Keratinocyte (primary cell): ENCODE data around the gene FMNL2. TPM values are rescaled to one million over a fixed set of nuclear protein-coding genes. Genes with fewer than 3 reads are reported as not detected.

Source experiments
- DNase-seq: peaks from one replicate; pipeline ENCODE4 v3.0.0-alpha.2; 2011; ENCODE audit warnings: low read depth, missing footprints, low spot score
- FAIRE-seq: peaks from 2 replicates; lab custom pipeline; 2011; peaks lifted over from hg19 to GRCh38; lab: Jason Lieb, UNC
- H2AFZ ChIP-seq: 2 replicates; pipeline ENCODE4 v1.6.0; 2012; ENCODE audit warnings: low read length, control low read depth, inconsistent platforms; ENCODE audit not compliant: control insufficient read depth
- H3K27ac ChIP-seq: 2 replicates; pipeline ENCODE4 v1.5.1; 2011; ENCODE audit warnings: low read length; ENCODE audit not compliant: control insufficient read depth, insufficient read depth
- H3K27me3 ChIP-seq: 3 replicates; pipeline ENCODE4 v1.6.0; 2011; ENCODE audit warnings: low read length; ENCODE audit not compliant: control insufficient read depth, insufficient read depth; ENCODE audit errors: extremely low read depth
- H3K36me3 ChIP-seq, 2 experiments: 2 replicates in 1 of 2; 3 replicates in 1 of 2; pipeline ENCODE4 v1.5.1; 2011; ENCODE audit warnings: low read length in 2 of 2, mild to moderate bottlenecking in 1 of 2; ENCODE audit not compliant: control insufficient read depth in 2 of 2, insufficient read depth in 2 of 2; ENCODE audit errors: extremely low read depth in 1 of 2
- H3K4me1 ChIP-seq: 3 replicates; pipeline ENCODE4 v1.5.1; 2011; ENCODE audit warnings: low read length; ENCODE audit not compliant: control insufficient read depth, insufficient read depth; ENCODE audit errors: extremely low read depth
- H3K4me2 ChIP-seq: 3 replicates; pipeline ENCODE4 v1.6.0; 2011; ENCODE audit warnings: low read depth, low read length; ENCODE audit not compliant: control insufficient read depth, insufficient read depth; ENCODE audit errors: extremely low read depth
- H3K4me3 ChIP-seq, 3 experiments: fragments of 200-600 bp in 1 of 3; sonication (generic) in 1 of 3; 2 replicates in 2 of 3; 3 replicates in 1 of 3; pipeline ENCODE4 v1.5.1; 2011 to 2016; ENCODE audit warnings: low read length in 3 of 3, mild to moderate bottlenecking in 3 of 3, control low read depth in 2 of 3, inconsistent platforms in 1 of 3, low read depth in 1 of 3, mixed read lengths in 1 of 3, mixed run types in 1 of 3, moderate library complexity in 1 of 3; ENCODE audit not compliant: control insufficient read depth in 2 of 3, insufficient read depth in 2 of 3; ENCODE audit errors: extremely low read depth in 1 of 3
- H3K79me2 ChIP-seq: 2 replicates; pipeline ENCODE4 v1.6.0; 2012; ENCODE audit warnings: low read length; ENCODE audit not compliant: control insufficient read depth, insufficient read depth
- H3K9ac ChIP-seq: 3 replicates; pipeline ENCODE4 v1.6.0; 2011; ENCODE audit warnings: low read length; ENCODE audit not compliant: control insufficient read depth, insufficient read depth; ENCODE audit errors: extremely low read depth
- H3K9me1 ChIP-seq: 3 replicates; pipeline ENCODE4 v1.6.0; 2011; ENCODE audit warnings: low read length; ENCODE audit not compliant: control insufficient read depth, insufficient read depth; ENCODE audit errors: extremely low read depth
- H3K9me3 ChIP-seq: 2 replicates; pipeline ENCODE4 v1.5.1; 2012; ENCODE audit warnings: low read depth, low read length; ENCODE audit not compliant: control insufficient read depth
- H4K20me1 ChIP-seq: 3 replicates; pipeline ENCODE4 v1.6.0; 2011; ENCODE audit warnings: low read length; ENCODE audit not compliant: control insufficient read depth, insufficient read depth; ENCODE audit errors: extremely low read depth
- CTCF ChIP-seq, 3 experiments: IDR thresholded peaks in 1 of 3; conservative IDR thresholded peaks in 1 of 3; optimal IDR thresholded peaks in 1 of 3; 2 replicates in 2 of 3; 3 replicates in 1 of 3; pipeline versions ENCODE3 to v1.5.1; 2011; ENCODE audit warnings: low read length in 3 of 3, mild to moderate bottlenecking in 3 of 3, moderate library complexity in 2 of 3, control low read depth in 1 of 3, inconsistent platforms in 1 of 3; ENCODE audit not compliant: insufficient read depth in 2 of 3; ENCODE audit errors: extremely low read depth in 1 of 3
- EZH2 ChIP-seq: IDR thresholded peaks from one replicate; pipeline ENCODE4 v1.6.1; 2012; ENCODE audit warnings: inconsistent platforms, mild to moderate bottlenecking, low read length, moderate library complexity
- dilution Hi-C: fragments of 300-500 bp; cut with MboI; formaldehyde crosslinking; loops from one replicate; pipeline ENCODE4 v1.7.0; 2020; ENCODE audit warnings: low sequenced_read_pairs; ENCODE audit not compliant: extremely low pct_ligation_motif_present
- polyA plus RNA-seq, 5 experiments: library from polyadenylated mRNA; depleted of rRNA in 3 of 5; stranded (reverse) in 3 of 5; stranded (forward) in 1 of 5; unstranded in 1 of 5; fragments of >200 nt; gene quantifications; 1 replicate in 1 of 5; 2 replicates in 3 of 5; 3 replicates in 1 of 5; pipeline versions ENCODE4 v1.2.1 to v1.2.3, GENCODE V29; 2011 to 2012; ENCODE audit warnings: missing spikeins in 2 of 5, low read depth in 1 of 5, low replicate concordance in 1 of 5

FMNL2 gene
- polyA plus RNA-seq, 1 donor (not counting 4 experiments of a cell fraction or from before 2014, with no cell fraction given) = 62.7 TPM

DNA sequence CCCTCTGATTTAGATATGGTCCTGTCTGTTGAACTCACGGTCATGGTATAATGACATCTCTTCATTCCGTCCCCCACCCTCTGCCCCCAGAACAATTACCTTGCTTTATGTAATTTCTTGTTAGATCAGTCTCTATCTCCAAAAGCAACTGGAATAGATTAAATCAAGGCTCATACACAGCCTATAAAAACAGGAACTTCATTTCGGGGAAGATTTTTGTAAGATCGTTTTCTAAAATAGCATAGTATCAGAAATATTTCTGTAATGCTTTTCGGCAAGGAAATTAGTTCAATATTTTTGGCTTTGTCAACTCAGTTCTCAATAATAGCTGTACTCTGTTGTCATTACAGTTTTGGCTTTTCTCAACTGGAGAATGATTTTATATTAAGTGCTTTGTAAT is 157.2 kb downstream of the FMNL2 start:
- no peak for TF ChIP-seq EZH2
- no peak for TF ChIP-seq CTCF (optimal IDR thresholded peaks at IDR 0.05 in 1 of 3, IDR thresholded peaks at IDR 0.05 in 1 of 3, conservative IDR thresholded peaks at IDR 0.05 in 1 of 3; ENCODE audit: extremely low read depth in 1 of 3, insufficient read depth in 2 of 3, low read length in 3 of 3)

DNA sequence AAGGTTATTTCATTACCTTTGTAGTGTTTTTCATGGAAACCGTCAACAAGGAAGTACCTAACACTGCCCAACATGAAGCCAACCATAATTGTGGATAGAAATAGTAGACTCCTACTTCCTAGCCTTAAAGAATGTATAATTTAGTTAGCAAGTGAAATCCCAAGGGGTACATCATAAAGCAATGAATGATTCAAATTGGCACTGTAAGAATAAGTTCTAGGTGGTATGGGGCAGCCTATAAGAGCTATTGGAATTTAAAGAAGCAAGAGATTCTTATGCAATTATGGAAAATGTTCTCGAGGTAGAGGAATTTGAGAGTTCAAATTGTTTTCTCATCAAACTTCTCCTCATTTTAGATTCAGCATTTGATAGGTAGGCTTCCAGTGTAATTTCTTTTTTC is 157.9 kb downstream of the FMNL2 start:
- Histone ChIP-seq H3K4me3 (no peak overlapping the region), H3K27me3 (no peaks in the 10 kb centered on the region), H3K9me1 (peaks cover 2% of the 10 kb centered on the region), H3K27ac (no peak overlapping the region), H3K79me2 (peaks cover 81% of the 10 kb centered on the region), H3K4me1 (peaks cover 10% of the 10 kb centered on the region), H3K9ac (no peak overlapping the region), H3K36me3 (peaks cover 0 to 2% of the 10 kb centered on the region in 2 experiments), H2AFZ (no peak overlapping the region), H3K4me2 (no peak overlapping the region), H3K9me3 (no peaks in the 10 kb centered on the region), H4K20me1 (peaks cover 3% of the 10 kb centered on the region)
- dilution Hi-C loops = no loop called here
- TF ChIP-seq CTCF (optimal IDR thresholded peaks at IDR 0.05 in 1 of 3, IDR thresholded peaks at IDR 0.05 in 1 of 3, conservative IDR thresholded peaks at IDR 0.05 in 1 of 3; ENCODE audit: extremely low read depth in 1 of 3, insufficient read depth in 2 of 3, low read length in 3 of 3) (no peak), EZH2 (no peak)
- FAIRE-seq = no peak
- DNase-seq = no peak

More for the DNA sequence above, 157.2 kb downstream of the FMNL2 start:
- Histone ChIP-seq H3K4me3 (no peak overlapping the region), H3K36me3 (peaks cover 0 to 2% of the 10 kb centered on the region in 2 experiments), H3K79me2 (peaks cover 79% of the 10 kb centered on the region), H3K27me3 (no peaks in the 10 kb centered on the region), H4K20me1 (peaks cover 3% of the 10 kb centered on the region), H3K9me1 (no peaks in the 10 kb centered on the region), H3K9me3 (no peaks in the 10 kb centered on the region), H3K4me1 (peaks cover 3% of the 10 kb centered on the region), H2AFZ (no peak overlapping the region), H3K4me2 (no peak overlapping the region), H3K27ac (no peak overlapping the region), H3K9ac (no peak overlapping the region)
- dilution Hi-C loops = no loop called here
- FAIRE-seq (no peak), DNase-seq (no peak)
